HEK293 (cell line): ENCODE results near the gene INHBB.

ENCODE experiments used
- CTCF ChIA-PET: fragments of 350-600 bp; formaldehyde crosslinking; extraction: SDS; loops from one replicate; lab custom pipeline; 2021; ENCODE audit warnings: antibody characterized with exemption; lab: Yijun Ruan, JAX
- POLR2A ChIA-PET: fragments of 300-600 bp; formaldehyde crosslinking; extraction: SDS; loops from one replicate; lab custom pipeline; 2020; ENCODE audit warnings: antibody characterized with exemption, inconsistent platforms; lab: Yijun Ruan, JAX
- H3K27ac ChIP-seq: fragments of 200-500 bp; sonication (Bioruptor generic); 2 replicates; pipeline ENCODE4 v1.5.1; 2014; ENCODE audit warnings: low read depth, low read length, control low read depth, inconsistent platforms; ENCODE audit errors: extremely low read depth
- H3K36me3 ChIP-seq, 2 experiments: fragments of 200-500 bp in 1 of 2; sonication (Bioruptor generic) in 1 of 2; 1 replicate in 1 of 2; 2 replicates in 1 of 2; pipeline ENCODE4 v1.5.1; 2014 to 2017; ENCODE audit warnings: inconsistent platforms in 2 of 2, low read length in 2 of 2; ENCODE audit not compliant: control insufficient read depth in 2 of 2, insufficient read depth in 1 of 2
- H3K4me1 ChIP-seq: fragments of 200-500 bp; sonication (Bioruptor generic); 2 replicates; pipeline ENCODE4 v1.5.1; 2014; ENCODE audit warnings: mild to moderate bottlenecking, low read length, inconsistent platforms; ENCODE audit not compliant: control insufficient read depth, insufficient read depth
- H3K4me3 ChIP-seq: 2 replicates; pipeline ENCODE4 v1.5.1; 2011; ENCODE audit warnings: low read depth, mild to moderate bottlenecking, control low read depth, low read length, moderate library complexity
- H3K9me3 ChIP-seq: fragments of 200-500 bp; sonication (Bioruptor generic); 2 replicates; pipeline ENCODE4 v1.5.1; 2014; ENCODE audit warnings: low read depth, low read length, inconsistent platforms; ENCODE audit not compliant: control insufficient read depth, insufficient read depth
- CTCF ChIP-seq: fragments of 450-650 bp; formaldehyde crosslinking; IDR thresholded peaks from 2 replicates; pipeline ENCODE4 v1.5.1; 2016; ENCODE audit warnings: missing biosample characterization, missing genetic modification characterization
- PRDM1 ChIP-seq: fragments of 450-650 bp; formaldehyde crosslinking; IDR thresholded peaks from 2 replicates; pipeline ENCODE4; 2016; ENCODE audit warnings: missing biosample characterization, missing genetic modification characterization
- SCRT1 ChIP-seq: fragments of 450-650 bp; formaldehyde crosslinking; IDR thresholded peaks from 2 replicates; pipeline ENCODE4 v1.5.1; 2016; ENCODE audit warnings: missing biosample characterization, missing genetic modification characterization, borderline replicate concordance
- SP3 ChIP-seq: fragments of 450-650 bp; formaldehyde crosslinking; IDR thresholded peaks from 2 replicates; pipeline ENCODE4 v1.5.1; 2016; ENCODE audit warnings: missing biosample characterization, missing genetic modification characterization
- YY1 ChIP-seq: fragments of 450-650 bp; formaldehyde crosslinking; IDR thresholded peaks from 2 replicates; pipeline ENCODE4 v1.5.1; 2018; ENCODE audit warnings: missing biosample characterization, missing genetic modification characterization
- ZBTB17 ChIP-seq: fragments of 450-650 bp; formaldehyde crosslinking; IDR thresholded peaks from 2 replicates; pipeline ENCODE4 v1.5.1; 2016; ENCODE audit warnings: missing biosample characterization, missing genetic modification characterization
- ZBTB48 ChIP-seq: fragments of 450-650 bp; formaldehyde crosslinking; IDR thresholded peaks from 2 replicates; pipeline ENCODE4 v1.5.1; 2016; ENCODE audit warnings: missing biosample characterization, missing genetic modification characterization
- ZBTB6 ChIP-seq: fragments of 450-650 bp; formaldehyde crosslinking; IDR thresholded peaks from 2 replicates; pipeline ENCODE4 v1.5.1; 2017; ENCODE audit warnings: missing biosample characterization, missing genetic modification characterization
- ZEB2 ChIP-seq: fragments of 450-650 bp; formaldehyde crosslinking; IDR thresholded peaks from 2 replicates; pipeline ENCODE4 v1.5.1; 2016; ENCODE audit warnings: missing biosample characterization, missing genetic modification characterization
- ZNF121 ChIP-seq: fragments of 450-650 bp; formaldehyde crosslinking; IDR thresholded peaks from 2 replicates; pipeline ENCODE4 v1.5.1; 2016; ENCODE audit warnings: missing biosample characterization, missing genetic modification characterization
- ZNF2 ChIP-seq: fragments of 450-650 bp; formaldehyde crosslinking; IDR thresholded peaks from 2 replicates; pipeline ENCODE4 v1.5.1; 2016; ENCODE audit warnings: missing biosample characterization, missing genetic modification characterization
- ZNF211 ChIP-seq: fragments of 450-650 bp; formaldehyde crosslinking; IDR thresholded peaks from 2 replicates; pipeline ENCODE4 v1.5.1; 2016; ENCODE audit warnings: low read depth, missing biosample characterization, missing genetic modification characterization
- ZNF335 ChIP-seq: fragments of 450-650 bp; formaldehyde crosslinking; conservative IDR thresholded peaks from 2 replicates; pipeline ENCODE4 v1.5.1; 2016; ENCODE audit warnings: missing biosample characterization, missing genetic modification characterization
- ZNF341 ChIP-seq: fragments of 450-650 bp; formaldehyde crosslinking; IDR thresholded peaks from 2 replicates; pipeline ENCODE4; 2016; ENCODE audit warnings: low read depth, missing biosample characterization, missing genetic modification characterization
- ZNF366 ChIP-seq: fragments of 450-650 bp; formaldehyde crosslinking; conservative IDR thresholded peaks from 2 replicates; pipeline ENCODE4 v1.5.1; 2016; ENCODE audit warnings: missing biosample characterization, missing genetic modification characterization
- ZNF391 ChIP-seq: fragments of 450-650 bp; formaldehyde crosslinking; IDR thresholded peaks from 2 replicates; pipeline ENCODE4 v1.5.1; 2016; ENCODE audit warnings: low read depth, missing biosample characterization, missing genetic modification characterization, borderline replicate concordance
- ZNF600 ChIP-seq: fragments of 450-650 bp; formaldehyde crosslinking; IDR thresholded peaks from 2 replicates; pipeline ENCODE4 v1.5.1; 2016; ENCODE audit warnings: missing biosample characterization, missing genetic modification characterization
- ZNF626 ChIP-seq: fragments of 450-650 bp; sonication (Bioruptor Pico); formaldehyde crosslinking; IDR thresholded peaks from 2 replicates; pipeline ENCODE4 v1.5.1; 2018; ENCODE audit warnings: missing biosample characterization, missing genetic modification characterization, inconsistent platforms
- ZNF629 ChIP-seq: fragments of 450-650 bp; formaldehyde crosslinking; IDR thresholded peaks from 2 replicates; pipeline ENCODE4 v1.5.1; 2017; ENCODE audit warnings: missing biosample characterization, missing genetic modification characterization
- ZNF639 ChIP-seq: fragments of 450-650 bp; formaldehyde crosslinking; IDR thresholded peaks from 2 replicates; pipeline ENCODE4 v1.5.1; 2016; ENCODE audit warnings: missing biosample characterization, missing genetic modification characterization
- ZNF654 ChIP-seq: fragments of 450-650 bp; formaldehyde crosslinking; IDR thresholded peaks from 2 replicates; pipeline ENCODE4 v1.5.1; 2016; ENCODE audit warnings: low read depth, missing biosample characterization, missing genetic modification characterization
- ZNF660 ChIP-seq: fragments of 450-650 bp; IDR thresholded peaks from 2 replicates; pipeline ENCODE4 v1.5.1; 2018; ENCODE audit warnings: missing biosample characterization, mild to moderate bottlenecking, missing genetic modification characterization
- ZSCAN16 ChIP-seq: fragments of 450-650 bp; formaldehyde crosslinking; IDR thresholded peaks from 2 replicates; pipeline ENCODE4 v1.5.1; 2016; ENCODE audit warnings: missing biosample characterization, missing genetic modification characterization
- ZSCAN30 ChIP-seq: fragments of 450-650 bp; IDR thresholded peaks from 2 replicates; pipeline ENCODE4 v1.5.1; 2018; ENCODE audit warnings: missing biosample characterization, mild to moderate bottlenecking, missing genetic modification characterization, moderate library complexity

Gene INHBB

GRCh38 chr2:120312076-120312475 is 33.9 kb upstream of the INHBB start (continued):
- TF ChIP-seq ZNF626 (tag by site-specific recombination) (no peak), ZNF639 (tag by site-specific recombination) (no peak), ZBTB48 (tag by site-specific recombination) (no peak)

GRCh38 chr2:120312860-120313694 is 32.9 kb upstream of the INHBB start:
- no peak overlapping the region for H3K27ac ChIP-seq
- H3K4me3 ChIP-seq: peak overlapping the region; percentile 20
- no peaks in the 10 kb centered on the region for H3K4me1 ChIP-seq
- ChIA-PET POLR2A (interaction anchor here (0.5 to 1.1 kb wide), 2 partner anchors 61 to 219 kb away, joined by 3 to 4 read pairs; partner anchors contain the start of gene RALB), CTCF (interaction anchor here (0.6 to 4.9 kb wide), 46 partner anchors 10 to 1727 kb away, joined by 3 to 74 read pairs (median 4); partner anchors contain the start of genes RALB and TMEM177)
- H3K36me3 ChIP-seq: no peaks in the 10 kb centered on the region
- no peaks in the 10 kb centered on the region for H3K9me3 ChIP-seq
- TF ChIP-seq ZBTB6 (tag by site-specific recombination) (no peak), YY1 (tag by site-specific recombination) (peak; percentile 17; the same call in 1 of the 2 replicates), ZNF660 (tag by site-specific recombination) (peak; percentile 69; the same call in 1 of the 2 replicates), SP3 (tag by site-specific recombination) (no peak), ZNF341 (no peak), ZNF335 (tag by site-specific recombination) (peak; percentile 46), ZNF629 (tag by site-specific recombination) (0 out of 2 replicates have a peak, but pooled peaks have one; percentile 34), ZNF121 (tag by site-specific recombination) (peak; percentile 66; the same call in 1 of the 2 replicates), PRDM1 (tag by site-specific recombination) (0 out of 2 replicates have a peak, but pooled peaks have one; percentile 38), CTCF (tag by site-specific recombination) (peak; percentile 86), ZNF600 (tag by site-specific recombination) (peak; percentile 49), ZBTB17 (peak; percentile 65), SCRT1 (tag by site-specific recombination) (no peak), ZNF211 (tag by site-specific recombination) (no peak), ZNF391 (tag by site-specific recombination) (no peak), ZNF654 (tag by site-specific recombination) (peak; percentile 88), ZSCAN30 (peak; percentile 58; the same call in 1 of the 2 replicates), ZNF366 (tag by site-specific recombination) (peak; percentile 71), ZSCAN16 (peak; percentile 80; the same call in 1 of the 2 replicates), ZEB2 (tag by site-specific recombination) (0 out of 2 replicates have a peak, but pooled peaks have one; percentile 39), ZNF2 (tag by site-specific recombination) (peak; percentile 86)
